ENCODE results near the gene PRSS27.
"Not testable (repeated sequence)": the region's sequence is repeated elsewhere in the genome, so short reads cannot be mapped to it uniquely, and the experiment has no call there.

PRSS27 gene

GRCh38 chr16:2707368-2708289, 12.4 kb downstream of the PRSS27 start:
- DNase-seq, result no peak

- no peak for DNase-seq
These were observed 13.3 kb downstream of the PRSS27 start for GRCh38 chr16:2706611-2707311.

GRCh38 chr16:2706085-2706484, 13.9 kb downstream of the PRSS27 start:
- DNase-seq, result no peak

GRCh38 chr16:2705351-2705750, 14.7 kb downstream of the PRSS27 start:
- DNase-seq, result no peak

GRCh38 chr16:2704983-2705275, 15.1 kb downstream of the PRSS27 start:
- DNase-seq, result no peak

GRCh38 chr16:2704166-2704982, 15.7 kb downstream of the PRSS27 start:
- DNase-seq, result no peak

- DNase-seq, result no peak
These were observed 16.9 kb downstream of the PRSS27 start for GRCh38 chr16:2702871-2703745.

GRCh38 chr16:2702438-2702825, 17.6 kb downstream of the PRSS27 start:
- DNase-seq, result no peak

GRCh38 chr16:2701713-2702437, 18.1 kb downstream of the PRSS27 start:
- no peak for DNase-seq

- no peak for DNase-seq
These were observed 18.8 kb downstream of the PRSS27 start for GRCh38 chr16:2701272-2701671.

GRCh38 chr16:2700786-2701185, 19.2 kb downstream of the PRSS27 start:
- DNase-seq, result no peak

GRCh38 chr16:2699791-2700600, 20.0 kb downstream of the PRSS27 start:
- DNase-seq, result no peak

- no peak for DNase-seq
These were observed 20.9 kb downstream of the PRSS27 start for GRCh38 chr16:2698965-2699750.

GRCh38 chr16:2698103-2698870, 21.7 kb downstream of the PRSS27 start:
- no peak for DNase-seq

GRCh38 chr16:2697401-2697948, 22.5 kb downstream of the PRSS27 start:
- no peak for DNase-seq

GRCh38 chr16:2696601-2697250, 23.3 kb downstream of the PRSS27 start:
- DNase-seq, result not testable (repeated sequence)

- no peak for DNase-seq
These were observed 26.9 kb downstream of the PRSS27 start for GRCh38 chr16:2692948-2693651.

Data from stimulated activated CD4-positive, alpha-beta T cell treated with anti-CD3 and anti-CD28 coated beads, Interleukin-1b, Interleukin-23, amount 100 ng/mL, for 48 hours (primary cell).